GM21390 (cell line): ENCODE measurements around the gene BHLHA15.
"Not testable (repeated sequence)": the region's sequence is repeated elsewhere in the genome, so short reads cannot be mapped to it uniquely, and the experiment has no call there.

Experiments
- ATAC-seq: cut with Tn5 transposase; IDR thresholded peaks from one replicate; pipeline ENCODE4 v1.9.1; 2021; ENCODE audit not compliant: unreplicated experiment

BHLHA15 gene

DNA sequence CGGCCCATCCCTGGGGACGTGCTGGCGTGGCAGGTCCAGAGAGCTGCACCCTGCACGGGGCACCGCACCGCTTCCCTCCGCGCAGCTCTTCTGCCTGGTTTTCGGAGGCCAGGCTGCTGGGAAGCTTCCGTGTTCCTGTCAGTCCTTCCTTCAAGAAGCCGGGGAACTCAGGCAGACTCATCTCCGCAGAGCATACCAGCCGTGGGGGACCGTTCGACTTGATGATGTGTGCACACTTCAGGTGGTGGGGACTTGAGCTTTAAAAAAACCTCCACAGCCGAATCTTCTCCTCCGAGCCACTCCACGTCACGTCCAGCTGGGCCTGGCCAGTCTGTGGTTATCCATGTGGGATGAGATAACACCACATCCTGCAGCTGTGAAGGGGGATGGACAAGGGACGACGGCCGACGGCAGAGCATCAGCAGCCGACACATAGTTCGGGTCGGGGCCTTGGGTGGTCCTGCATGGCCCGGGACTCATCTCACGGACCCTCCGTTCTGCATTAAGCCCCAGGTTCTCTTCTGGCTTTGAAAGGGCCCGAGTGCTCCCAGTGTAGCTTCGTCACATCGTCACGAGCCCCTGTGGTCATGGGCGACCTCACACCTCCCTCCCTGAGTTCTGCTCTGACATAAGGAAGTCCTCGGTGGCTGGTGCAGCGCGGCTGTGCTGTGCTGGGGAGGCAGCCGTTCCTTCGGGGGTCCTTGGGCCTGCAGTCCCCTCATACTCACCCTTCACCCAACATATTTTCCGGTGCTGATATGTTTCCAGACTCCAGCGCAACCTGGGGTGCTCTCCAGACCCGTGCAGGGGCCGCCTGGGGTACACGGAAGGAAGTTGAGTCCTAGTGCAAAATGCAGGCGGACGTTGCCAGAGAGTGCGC is 4.5 kb upstream of the BHLHA15 start:
- no peak for ATAC-seq

DNA sequence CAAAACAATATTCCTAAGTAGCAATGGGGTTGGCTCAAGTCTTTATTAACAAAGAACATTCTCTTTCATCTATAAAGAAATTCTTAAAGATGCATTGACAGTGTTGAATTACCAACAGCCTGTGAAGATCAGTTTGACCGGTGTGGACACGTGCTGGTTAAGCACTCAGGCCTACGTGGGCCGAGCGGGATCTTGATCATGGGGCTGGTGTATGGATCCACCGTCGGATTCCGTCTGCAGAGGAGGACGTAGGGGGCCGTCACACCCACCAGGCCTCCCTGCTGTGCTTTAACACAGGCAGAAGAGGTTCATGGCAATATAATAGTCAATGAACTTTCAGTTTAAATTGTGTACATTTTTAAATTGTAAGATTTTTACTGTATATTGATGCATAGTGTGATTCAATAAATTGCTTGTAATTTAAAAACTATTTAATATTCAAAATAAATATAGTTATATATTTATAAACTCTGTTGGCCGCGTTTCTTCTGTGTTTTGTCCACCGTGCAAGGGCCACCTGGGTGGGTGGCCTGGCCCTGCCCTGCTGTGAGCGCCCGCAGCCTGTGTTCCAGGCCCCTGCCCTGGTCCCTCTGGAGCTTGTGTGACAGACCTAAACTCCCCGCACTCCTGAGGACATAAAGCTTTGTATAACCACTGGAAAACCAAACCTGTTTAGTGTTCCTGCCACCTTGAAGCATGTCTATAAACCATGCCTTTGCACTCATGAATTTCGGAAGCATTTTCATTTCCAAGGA is 1.9 kb upstream of the BHLHA15 start:
- ATAC-seq, result no peak

DNA sequence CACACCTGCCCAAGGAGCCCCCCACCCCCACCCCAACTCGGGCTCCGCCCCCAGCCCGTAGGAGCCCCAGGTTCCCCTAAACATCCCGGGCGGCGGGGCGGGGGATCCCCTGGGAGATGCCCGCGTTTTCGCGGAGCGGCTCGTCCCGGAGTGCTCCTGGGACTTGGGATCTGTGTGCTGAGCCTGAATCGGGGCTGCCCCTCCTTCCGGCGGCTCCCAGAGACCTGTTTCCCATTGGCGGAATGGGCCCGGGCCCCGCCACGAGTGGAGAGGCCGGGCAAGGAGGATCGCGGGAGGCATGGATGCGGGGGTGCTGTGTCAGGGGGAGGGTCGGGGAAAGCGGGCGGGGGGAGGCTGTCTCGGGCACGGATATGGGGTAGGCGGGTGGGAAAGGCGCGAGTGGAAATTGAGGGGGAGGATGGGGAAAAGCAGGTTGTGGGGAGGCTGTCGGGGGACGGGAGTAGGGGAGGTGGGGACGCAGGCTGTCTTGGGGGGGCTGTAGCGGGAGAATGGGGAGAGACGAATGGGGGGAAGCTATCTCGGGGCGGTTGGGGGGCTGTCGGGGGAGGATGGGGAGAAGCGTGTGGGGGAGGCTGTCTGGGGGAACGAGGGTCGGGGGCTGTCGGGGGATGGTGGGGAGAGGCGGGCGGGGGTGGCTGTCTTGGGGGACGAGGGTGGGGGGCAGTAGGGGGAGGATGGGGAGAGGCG is 572 bp upstream of the BHLHA15 start:
- ATAC-seq, result no peak

DNA sequence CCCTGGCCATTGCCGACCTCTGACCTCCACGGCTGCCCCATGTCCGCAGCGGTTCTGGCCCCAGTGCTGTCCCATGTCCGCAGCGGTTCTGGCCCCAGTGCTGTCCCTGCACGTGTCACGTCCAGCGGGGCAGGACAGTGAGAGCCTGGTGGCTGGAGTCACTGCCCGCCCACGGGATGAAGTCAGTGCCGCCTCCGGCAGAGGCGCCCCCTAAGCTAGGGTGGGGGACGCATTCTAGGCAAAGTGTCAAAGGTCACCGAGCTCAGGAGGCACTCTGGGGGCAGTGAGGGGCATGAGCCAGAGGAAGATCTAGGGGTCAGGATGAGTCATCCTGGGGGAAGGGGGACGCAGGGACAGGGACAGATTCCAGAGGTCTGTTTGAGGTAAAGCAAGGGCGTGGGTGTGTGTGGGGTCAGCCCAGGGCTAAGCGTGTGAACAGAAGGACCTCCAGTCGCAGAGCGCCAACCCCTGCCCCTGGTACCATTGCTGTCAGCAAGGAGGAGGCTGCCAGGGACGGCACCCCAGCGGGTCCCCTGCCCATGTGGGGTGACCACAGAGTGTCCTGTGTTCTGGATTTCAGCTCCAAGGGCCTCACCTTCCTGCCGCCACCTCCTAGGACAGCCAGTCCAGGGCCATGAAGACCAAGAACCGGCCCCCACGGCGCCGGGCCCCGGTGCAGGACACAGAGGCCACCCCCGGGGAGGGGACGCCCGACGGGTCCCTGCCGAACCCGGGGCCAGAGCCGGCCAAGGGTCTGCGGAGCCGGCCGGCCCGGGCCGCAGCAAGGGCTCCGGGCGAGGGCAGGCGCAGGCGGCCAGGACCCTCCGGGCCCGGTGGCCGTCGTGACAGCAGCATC is 665 bp downstream of the BHLHA15 start:
- no peak for ATAC-seq

DNA sequence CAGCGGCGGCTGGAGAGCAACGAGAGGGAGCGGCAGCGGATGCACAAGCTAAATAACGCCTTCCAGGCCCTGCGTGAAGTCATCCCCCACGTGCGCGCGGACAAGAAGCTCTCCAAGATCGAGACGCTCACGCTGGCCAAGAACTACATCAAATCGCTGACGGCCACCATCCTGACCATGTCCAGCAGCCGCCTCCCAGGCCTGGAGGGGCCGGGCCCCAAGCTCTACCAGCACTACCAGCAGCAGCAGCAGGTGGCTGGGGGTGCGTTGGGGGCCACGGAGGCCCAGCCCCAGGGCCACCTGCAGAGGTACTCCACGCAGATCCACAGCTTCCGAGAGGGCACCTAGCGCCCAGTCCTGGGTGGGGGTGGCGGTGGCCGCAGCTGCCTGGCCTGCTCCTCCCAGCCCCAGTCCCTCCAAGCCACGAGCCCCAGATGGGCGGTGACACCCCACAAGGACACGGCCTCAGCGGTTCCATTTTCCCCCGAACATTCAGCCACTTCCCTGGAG is 1.3 kb downstream of the BHLHA15 start:
- ATAC-seq, result no peak

DNA sequence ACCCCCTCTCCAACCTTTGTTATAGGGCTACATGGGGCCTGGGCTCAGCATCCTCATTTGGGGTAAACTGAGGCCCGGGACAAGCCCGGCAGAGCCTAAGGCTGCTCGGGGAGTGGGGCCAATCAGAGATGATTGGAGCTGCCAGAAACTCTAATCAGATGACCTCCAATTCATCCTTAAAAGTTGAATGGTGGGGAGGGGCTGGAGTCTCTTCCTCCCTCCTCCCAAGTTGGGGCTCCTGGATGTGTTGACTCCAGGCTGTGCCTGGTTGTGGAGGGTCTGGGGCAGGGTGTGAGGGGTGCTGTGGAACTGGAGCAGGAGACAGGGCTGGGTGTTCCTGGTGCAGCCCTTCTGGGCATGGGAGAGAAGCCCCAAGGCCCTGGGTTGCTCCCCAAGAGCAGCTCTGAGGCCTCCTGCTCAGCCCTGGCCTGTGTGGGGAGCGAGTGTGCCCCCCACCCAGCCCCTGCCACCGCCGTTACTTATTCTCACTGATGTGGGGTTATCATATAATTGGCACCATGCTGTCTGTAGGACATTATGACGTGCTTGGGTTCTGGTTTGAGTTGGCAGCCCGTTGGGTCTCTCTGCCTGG is 2.2 kb downstream of the BHLHA15 start:
- no peak for ATAC-seq

DNA sequence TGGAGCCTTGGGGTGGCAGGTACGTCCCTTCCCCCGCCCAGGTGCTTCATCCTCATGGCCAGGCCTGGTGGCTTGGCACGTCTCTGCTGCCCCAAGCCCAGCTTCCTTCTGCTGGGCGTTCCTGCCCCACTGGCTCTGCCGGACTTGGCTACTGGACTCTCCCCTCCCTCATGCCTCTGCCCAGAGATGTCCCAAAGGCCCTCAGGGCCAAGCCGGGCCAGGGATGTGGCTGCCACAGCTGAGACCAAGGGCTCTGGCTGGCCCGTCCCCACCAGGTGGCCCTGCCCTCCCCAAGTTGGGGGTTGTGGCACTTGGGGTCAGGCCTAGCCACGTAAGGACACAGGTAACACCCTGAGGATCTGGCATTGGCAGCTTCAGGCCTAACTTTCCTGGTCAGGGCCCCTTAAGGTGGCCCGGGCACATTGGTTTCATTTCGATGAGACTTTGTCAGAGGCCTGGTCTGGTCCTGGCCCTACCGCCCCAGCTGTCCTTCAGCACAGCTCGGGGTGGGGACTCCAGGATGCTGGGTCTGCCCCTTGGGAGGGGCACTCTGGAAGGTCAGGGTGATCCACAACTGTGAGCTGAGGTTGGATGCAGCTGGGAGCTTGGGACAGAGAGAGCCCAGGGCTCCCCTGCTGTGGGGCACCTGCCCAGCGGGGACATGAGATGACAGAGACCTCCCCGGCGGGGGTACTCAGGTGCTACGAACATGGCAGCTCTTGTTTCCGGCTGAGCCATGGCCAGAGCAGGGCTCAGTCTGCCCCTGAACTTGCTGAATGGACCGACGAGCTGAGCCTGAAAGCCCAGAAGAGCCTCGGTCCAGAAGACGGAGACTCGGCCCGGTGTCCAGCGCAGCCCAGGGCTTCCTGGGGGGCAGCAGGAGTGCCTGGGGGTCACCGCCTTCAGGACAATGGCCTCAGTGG is 2.9 kb downstream of the BHLHA15 start:
- ATAC-seq, result no peak

DNA sequence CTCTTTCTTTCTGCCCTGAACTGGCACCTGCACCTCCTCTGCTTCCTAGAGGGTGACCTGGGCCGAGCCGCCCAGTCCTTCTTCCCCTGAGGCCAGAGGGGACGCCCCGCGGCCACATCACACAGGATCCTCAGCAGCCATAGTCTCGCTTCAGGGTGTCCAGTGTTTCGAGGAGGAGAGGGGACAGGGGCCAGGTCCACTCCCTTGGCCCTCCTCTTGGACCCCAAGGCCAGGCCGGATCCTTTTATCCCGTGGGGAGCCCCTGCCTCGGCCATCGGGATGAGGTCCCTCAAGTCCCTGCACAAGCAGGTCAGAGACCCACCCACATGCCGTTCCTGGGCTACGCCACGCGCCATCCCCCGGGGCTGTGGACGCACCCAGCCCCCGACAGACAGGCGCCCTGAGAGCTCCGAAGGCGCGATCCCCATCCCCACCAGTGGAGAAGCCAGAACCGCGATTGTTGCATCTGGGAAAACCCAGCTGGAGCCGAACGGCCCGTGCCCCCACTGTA is 3.6 kb downstream of the BHLHA15 start:
- no peak for ATAC-seq

DNA sequence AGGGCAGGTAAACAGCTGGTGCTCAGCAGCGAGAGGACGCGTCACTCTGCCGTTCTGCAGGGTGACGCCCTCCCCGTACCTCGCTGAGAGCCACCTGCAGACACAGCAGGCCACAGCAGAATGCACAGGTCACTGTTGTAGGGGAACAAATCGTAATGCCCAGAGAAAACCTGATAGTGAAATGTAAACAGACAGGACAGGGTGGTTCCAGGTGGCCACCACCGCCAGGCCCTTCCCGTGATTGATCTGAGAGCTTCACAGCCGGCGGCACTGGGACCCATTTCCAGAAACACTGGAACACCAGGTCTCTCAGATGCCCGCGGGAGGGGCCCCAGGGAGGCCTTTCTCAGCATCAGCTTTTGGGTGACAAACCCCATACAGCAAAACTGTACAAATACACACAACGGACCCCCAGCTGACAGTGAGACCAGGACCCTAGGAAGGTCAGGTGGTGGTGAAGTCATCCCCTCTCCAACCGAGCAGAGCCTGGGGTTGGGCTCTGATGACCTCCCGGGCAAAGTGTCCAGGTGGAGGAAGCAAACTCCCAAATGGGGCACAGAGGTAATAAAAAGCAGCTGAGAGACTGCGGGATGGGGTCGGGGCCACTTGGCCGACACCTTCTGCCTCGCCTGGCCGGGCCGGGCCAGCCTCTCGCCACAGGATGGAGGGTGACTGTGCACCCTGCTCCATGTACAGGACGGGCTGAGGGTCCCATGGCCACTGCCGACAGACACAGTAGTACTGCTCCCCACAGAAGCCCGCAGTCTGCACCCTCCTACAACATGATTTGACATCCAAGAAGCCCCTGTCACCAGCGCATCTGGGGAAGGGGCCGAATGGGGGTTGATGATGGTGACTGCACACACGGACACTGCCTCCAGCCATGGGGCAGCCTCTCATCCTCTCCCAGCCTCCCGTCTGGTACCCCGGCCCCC is 4.6 kb downstream of the BHLHA15 start:
- ATAC-seq, result no peak

DNA sequence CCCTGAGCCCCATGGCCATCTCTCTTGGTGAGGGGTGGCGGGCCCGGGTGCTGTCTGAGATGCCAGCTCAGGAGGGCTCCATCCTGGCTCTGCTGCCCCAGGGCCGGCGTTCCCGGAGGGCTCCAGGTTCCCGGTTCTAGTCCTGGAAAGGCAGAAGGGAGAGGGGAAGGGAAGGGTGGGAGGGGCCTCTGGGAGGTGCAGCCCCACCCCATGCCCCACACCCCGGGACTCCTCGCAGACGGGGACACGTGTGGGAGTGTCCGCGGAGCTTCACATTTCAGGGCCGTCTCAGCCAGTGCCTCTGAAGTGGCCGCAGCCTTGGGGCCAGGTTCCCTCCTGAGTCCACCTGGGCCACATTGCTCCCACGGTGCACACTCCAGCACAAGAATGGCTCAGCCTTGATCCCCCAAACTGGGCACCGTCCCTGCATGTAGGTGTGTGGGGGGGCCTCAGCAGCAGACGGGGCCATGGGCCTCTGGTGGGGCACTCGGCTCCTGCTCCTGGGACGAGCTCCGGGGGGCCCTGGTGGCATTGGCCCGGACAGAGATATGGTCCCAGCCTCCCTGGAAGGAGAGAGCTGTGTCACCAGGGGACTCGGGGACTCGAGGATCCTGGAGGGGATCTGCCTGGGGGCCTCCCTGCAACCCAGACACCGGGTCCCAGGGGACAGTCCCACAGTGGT is 5.8 kb downstream of the BHLHA15 start:
- no peak for ATAC-seq

DNA sequence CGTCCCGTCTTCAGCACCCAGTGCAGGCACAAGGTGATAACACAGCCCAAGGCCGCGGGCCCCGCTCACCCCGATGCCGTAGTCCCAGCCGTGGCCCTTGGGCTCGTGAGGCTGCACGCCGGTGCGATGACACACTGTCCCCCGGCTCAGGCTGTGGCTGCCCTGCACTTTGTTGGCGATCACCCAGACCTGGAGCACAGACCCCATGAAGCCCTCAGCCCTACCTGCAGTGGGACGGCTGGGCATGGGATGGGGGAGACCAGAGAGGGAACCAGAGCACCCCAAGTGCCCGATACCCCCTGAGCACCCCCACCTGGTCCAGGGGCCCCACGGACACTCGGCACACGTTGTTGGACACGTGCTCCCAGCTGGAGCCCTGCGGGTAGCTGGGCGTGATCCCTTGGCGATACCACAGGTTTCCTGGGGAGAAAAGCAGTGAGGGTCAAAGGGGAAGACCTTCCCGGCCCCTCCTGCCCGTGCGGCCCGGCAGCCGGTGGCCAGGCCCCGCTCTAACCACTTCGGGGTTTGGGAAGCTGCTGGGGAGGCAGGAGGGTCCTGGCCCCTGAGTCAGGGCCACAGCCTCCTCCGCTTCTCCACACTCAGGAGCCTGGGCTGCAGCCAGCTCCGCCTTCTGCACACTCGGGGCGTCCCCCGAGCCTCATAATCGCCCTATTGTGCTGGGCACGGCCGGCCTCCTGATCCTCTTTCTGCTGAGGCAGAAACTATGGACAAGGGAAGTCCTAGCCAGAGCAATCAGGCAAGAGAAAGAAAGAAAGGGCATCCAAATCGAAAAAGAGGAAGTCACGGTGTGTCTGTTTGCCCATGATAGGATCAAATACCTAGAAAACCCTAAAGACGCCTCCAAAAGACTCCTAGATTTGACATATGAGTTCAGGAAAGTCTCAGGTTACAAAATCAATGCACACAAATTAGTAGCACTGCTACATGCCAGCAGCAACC is 6.7 kb downstream of the BHLHA15 start:
- ATAC-seq, result no peak

DNA sequence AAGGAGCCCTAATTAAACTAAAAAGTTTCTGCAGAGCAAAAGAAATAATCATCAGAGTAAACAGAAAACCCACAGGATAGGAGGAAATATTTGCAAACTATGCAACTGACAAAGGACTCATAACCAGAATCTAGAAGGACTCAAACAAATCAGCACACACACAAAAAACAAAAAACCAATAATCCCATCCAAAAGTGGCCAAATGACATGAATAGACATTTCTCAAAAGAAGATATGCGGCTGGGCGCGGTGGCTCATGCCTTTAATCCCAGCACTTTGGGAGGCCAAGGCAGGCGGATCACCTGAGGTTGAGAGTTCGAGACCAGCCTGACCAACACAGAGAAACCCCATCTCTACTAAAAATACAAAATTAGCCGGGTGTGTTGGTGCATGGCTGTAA is 8.1 kb downstream of the BHLHA15 start:
- not testable (repeated sequence) for ATAC-seq

DNA sequence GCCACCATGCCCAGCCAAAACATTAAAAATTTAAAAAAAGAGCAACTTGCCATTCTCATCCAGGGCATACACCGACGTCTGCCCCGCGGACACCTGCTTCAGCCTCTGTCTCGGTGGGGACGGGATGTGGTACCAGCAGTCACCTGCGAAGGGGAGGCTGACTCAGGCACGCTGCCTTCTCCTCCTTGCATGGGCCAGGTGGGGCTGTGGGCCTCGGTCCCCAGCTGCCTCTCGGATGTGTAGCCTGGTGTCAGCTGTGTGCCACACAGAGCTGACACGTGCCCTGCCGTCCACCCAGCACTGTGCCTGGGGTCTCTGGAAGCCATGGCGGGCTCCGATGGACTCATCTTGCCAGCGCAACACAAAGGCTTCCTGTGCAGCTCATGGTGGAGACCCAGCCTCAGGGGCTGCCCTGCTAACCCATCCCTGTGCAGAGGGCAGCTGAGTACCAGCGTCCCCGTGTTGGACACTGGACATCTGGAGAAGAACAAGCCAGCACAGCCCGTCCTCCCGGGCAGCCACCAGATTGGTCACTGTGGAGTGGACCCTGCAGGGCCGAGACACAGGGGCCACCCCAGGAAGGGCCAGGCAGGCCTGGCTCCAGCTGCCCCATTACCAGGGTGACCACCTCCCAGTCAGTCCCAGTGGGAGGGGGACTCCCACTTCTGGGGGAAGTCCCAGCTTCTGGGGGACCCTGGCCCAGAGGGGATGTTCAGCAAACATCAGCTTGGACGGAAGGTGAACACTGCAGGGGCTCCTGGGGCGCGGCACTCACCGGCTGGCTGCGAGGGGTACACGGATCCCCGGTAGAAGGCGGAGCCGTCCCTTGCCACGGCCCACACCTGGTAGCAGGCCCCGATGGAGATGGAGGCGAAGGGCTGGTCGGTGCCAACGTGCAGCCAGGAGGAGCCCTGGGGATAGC is 10.6 kb downstream of the BHLHA15 start:
- no peak for ATAC-seq

DNA sequence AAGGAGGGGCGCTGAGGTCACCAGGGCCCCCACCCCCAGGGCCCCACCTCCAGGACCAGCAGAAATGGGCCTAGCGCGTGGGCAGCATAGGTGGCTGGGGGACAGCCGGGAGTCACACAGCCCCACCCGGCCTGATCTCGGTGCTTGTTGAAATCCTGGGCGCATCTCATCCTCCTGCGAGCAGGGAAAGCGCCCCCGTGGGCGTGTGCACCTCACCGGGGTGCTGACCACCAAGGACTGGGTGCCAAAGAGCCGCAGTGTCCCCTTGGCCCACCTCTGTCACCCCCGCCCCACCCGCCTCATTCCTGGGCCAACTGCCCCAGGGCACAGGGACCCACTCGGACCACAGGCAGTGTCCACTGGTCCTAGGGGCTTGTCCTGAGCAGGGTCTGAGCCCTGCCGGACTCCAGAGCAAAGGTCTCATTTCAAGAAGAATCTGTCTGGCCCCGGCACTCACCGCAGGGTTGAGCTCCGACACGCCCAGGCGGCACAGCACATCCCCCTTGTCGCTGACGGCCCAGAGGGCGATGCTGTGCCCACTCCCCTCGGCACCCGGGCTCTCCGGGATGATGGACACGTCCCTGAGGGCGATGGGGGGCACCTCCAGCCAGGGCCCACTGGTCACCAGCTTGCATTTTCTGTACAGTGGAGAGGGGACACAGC is 11.4 kb downstream of the BHLHA15 start:
- ATAC-seq, result no peak
